ENCODE measurements around the gene SCGB1A1.

GRCh38 chr11:62392506-62392905 lies 26.3 kb upstream of the SCGB1A1 start:
- no peak for TF ChIP-seq CTCF (IDR thresholded peaks at IDR 0.05; ENCODE audit: insufficient read depth, low read length, poor library complexity, severe bottlenecking)
- TF ChIP-seq EZH2phosphoT487 (conservative IDR thresholded peaks at IDR 0.05; ENCODE audit: low read length) = no peak
